ENCODE measurements around the gene WFDC9. TPM values are rescaled to one million over a fixed set of nuclear protein-coding genes. Genes with fewer than 3 reads are reported as not detected.

WFDC9 gene
- total RNA-seq, 1 donor from 2014 or later = not detected

- no peak for DNase-seq (ENCODE audit: low spot score)
- H3K4me1 Mint-ChIP-seq (ENCODE audit: low read depth) = no peaks in the 10 kb centered on the region
- TF ChIP-seq, protein P1, sequence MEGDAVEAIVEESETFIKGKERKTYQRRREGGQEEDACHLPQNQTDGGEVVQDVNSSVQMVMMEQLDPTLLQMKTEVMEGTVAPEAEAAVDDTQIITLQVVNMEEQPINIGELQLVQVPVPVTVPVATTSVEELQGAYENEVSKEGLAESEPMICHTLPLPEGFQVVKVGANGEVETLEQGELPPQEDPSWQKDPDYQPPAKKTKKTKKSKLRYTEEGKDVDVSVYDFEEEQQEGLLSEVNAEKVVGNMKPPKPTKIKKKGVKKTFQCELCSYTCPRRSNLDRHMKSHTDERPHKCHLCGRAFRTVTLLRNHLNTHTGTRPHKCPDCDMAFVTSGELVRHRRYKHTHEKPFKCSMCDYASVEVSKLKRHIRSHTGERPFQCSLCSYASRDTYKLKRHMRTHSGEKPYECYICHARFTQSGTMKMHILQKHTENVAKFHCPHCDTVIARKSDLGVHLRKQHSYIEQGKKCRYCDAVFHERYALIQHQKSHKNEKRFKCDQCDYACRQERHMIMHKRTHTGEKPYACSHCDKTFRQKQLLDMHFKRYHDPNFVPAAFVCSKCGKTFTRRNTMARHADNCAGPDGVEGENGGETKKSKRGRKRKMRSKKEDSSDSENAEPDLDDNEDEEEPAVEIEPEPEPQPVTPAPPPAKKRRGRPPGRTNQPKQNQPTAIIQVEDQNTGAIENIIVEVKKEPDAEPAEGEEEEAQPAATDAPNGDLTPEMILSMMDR (IDR thresholded peaks at IDR 0.05) = no peak
- no peak overlapping the region for H3K4me3 Mint-ChIP-seq (ENCODE audit: unreplicated experiment)
- no peak overlapping the region for H3K27ac Mint-ChIP-seq (ENCODE audit: unreplicated experiment)
- no peaks in the 10 kb centered on the region for H3K27me3 Mint-ChIP-seq (ENCODE audit: low read depth)
- H3K9me3 Mint-ChIP-seq (ENCODE audit: low read depth) = peaks cover 4% of the 10 kb centered on the region
- no peaks in the 10 kb centered on the region for H3K36me3 Mint-ChIP-seq (ENCODE audit: low read depth)
These were observed 13.5 kb downstream of the WFDC9 start for GRCh38 chr20:45617591-45617990.

DNA sequence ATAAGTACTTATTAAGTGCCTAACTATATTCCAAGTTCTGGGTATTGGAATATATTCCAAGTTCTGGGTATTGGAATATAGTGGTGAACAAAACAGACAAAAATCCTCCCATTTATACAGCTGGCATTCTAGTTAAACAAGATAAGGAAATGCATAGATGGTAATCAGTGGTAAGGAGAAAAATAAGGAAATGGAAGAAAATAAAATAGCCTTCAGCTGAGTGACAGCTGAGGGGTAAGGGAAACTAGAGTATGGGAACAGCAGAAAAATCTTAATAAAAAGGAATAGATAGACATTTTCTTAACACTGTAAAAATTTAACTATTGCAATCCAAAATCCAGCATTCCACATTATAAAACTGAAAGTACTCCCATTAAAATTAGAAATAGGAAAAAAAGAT is 18.8 kb downstream of the WFDC9 start:
- Mint-ChIP-seq H3K9me3 (ENCODE audit: low read depth) (peaks cover 10% of the 10 kb centered on the region), H3K4me3 (ENCODE audit: unreplicated experiment) (no peak overlapping the region), H3K4me1 (ENCODE audit: low read depth) (no peaks in the 10 kb centered on the region), H3K27ac (ENCODE audit: unreplicated experiment) (no peak overlapping the region), H3K36me3 (ENCODE audit: low read depth) (no peaks in the 10 kb centered on the region), H3K27me3 (ENCODE audit: low read depth) (no peaks in the 10 kb centered on the region)
- no peak for DNase-seq (ENCODE audit: low spot score)
- TF ChIP-seq, protein P1 (IDR thresholded peaks at IDR 0.05) = no peak

- TF ChIP-seq, protein P1 (IDR thresholded peaks at IDR 0.05) = no peak
- no peak overlapping the region for H3K4me3 Mint-ChIP-seq (ENCODE audit: unreplicated experiment)
These were observed 20.0 kb downstream of the WFDC9 start for GRCh38 chr20:45611054-45611453.

DNA sequence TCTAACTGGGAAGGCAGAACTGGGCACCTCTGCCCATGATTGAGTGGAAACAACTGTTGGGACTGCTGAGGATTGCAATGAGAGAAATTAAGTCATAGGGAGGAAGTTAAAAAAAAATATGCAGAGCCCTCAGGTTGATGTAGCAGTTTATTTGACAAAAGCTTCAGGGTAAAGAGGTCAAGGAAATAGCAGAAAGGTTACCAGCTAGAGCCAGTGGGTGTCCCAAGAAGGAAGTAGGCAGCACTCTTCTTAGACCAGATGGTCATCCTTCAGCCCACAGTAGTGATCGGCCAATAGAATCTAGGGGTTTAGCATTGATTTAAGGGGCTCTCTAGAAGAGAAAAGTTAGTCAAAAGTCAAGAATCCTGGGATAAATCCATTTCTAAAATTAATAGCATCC is 23.3 kb downstream of the WFDC9 start:
- H3K36me3 Mint-ChIP-seq (ENCODE audit: low read depth) = peaks cover 2% of the 10 kb centered on the region
- H3K9me3 Mint-ChIP-seq (ENCODE audit: low read depth) = peaks cover 31% of the 10 kb centered on the region
- H3K27ac Mint-ChIP-seq (ENCODE audit: unreplicated experiment) = no peak overlapping the region
- H3K4me3 Mint-ChIP-seq (ENCODE audit: unreplicated experiment) = no peak overlapping the region
- H3K27me3 Mint-ChIP-seq (ENCODE audit: low read depth) = no peaks in the 10 kb centered on the region
- TF ChIP-seq, protein P1 (IDR thresholded peaks at IDR 0.05) = no peak
- DNase-seq (ENCODE audit: low spot score) = no peak
- H3K4me1 Mint-ChIP-seq (ENCODE audit: low read depth) = no peaks in the 10 kb centered on the region

More at GRCh38 chr20:45611054-45611453, 20.0 kb downstream of the WFDC9 start:
- no peak for DNase-seq (ENCODE audit: low spot score)
- Mint-ChIP-seq H3K27me3 (ENCODE audit: low read depth) (no peaks in the 10 kb centered on the region), H3K9me3 (ENCODE audit: low read depth) (peaks cover 17% of the 10 kb centered on the region), H3K4me1 (ENCODE audit: low read depth) (no peaks in the 10 kb centered on the region), H3K36me3 (ENCODE audit: low read depth) (no peaks in the 10 kb centered on the region), H3K27ac (ENCODE audit: unreplicated experiment) (no peak overlapping the region)

DNA sequence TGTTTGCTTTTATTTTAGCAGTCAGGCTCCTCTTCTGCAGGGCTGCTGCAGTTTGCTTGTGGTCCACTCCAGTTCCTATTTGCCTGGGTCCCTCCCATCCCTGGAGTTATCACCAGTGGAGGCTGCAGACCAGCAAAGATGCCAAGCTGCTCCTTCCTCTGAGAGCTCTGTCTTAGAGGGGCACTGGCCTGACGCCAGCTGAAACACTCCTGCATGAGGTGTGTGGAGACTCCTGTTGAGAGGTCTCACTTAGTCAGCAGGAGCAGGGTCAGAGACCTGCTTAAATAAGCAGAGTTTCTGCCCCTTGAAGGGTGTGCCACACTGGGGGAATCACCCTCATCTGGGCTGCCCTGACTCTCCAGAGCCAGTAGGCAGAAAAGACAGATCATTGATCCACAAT is 35.8 kb downstream of the WFDC9 start:
- TF ChIP-seq, protein P1 (IDR thresholded peaks at IDR 0.05) = no peak
- Mint-ChIP-seq H3K4me3 (ENCODE audit: unreplicated experiment) (no peak overlapping the region), H3K36me3 (ENCODE audit: low read depth) (peaks cover 4% of the 10 kb centered on the region), H3K27me3 (ENCODE audit: low read depth) (peaks cover 21% of the 10 kb centered on the region), H3K9me3 (ENCODE audit: low read depth) (peaks cover 4% of the 10 kb centered on the region), H3K27ac (ENCODE audit: unreplicated experiment) (no peak overlapping the region), H3K4me1 (ENCODE audit: low read depth) (no peaks in the 10 kb centered on the region)
- DNase-seq (ENCODE audit: low spot score) = no peak
